ENCODE data around the gene EN1. TPM values are rescaled to one million over a fixed set of nuclear protein-coding genes. Genes with fewer than 3 reads are reported as not detected.

Gene EN1
- total and polyA plus RNA-seq, 8 donors: not detected

DNA sequence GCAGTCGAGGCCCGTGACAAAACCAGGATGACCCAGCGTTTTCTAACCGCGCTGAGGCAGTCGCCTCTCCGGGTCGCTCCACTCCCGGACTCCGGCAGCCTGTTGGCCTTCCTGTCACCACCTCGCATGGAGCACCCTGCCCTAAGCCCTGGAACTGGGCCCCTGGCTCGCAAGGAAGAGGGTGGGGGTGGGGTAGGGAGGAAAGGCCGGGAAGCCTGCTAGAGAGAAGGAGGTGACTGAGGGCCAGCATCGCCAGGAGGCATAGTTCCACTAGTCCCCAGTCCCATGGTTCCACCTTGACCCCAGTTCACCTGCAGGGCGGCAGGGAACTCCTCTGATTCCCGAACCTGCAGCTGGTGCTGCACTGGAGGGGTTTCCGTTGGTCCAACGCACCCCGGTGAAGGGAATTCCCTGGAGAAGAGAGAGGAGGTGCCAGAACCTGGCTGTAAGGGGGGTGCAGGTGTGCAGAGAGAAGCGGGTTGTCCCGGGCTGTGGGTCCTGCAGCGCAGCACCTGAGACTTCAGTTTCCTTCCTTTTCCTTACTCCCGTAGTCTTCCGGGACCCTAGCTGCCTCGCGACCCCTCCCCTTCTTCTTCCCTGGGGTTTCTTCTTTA, 11.8 kb upstream of the EN1 start:
- ATAC-seq (no peak), DNase-seq (no peak)
- intact Hi-C loops (cut with DNase I): loop anchor here in 1 of 2 donors (5.0 kb wide), 2 partner anchors 317 to 637 kb away; no protein-coding TSS in a partner anchor
- Histone ChIP-seq H3K4me1 (peaks cover 8 to 13% of the 10 kb centered on the region in 2 donors), H3K4me3 (no peak overlapping the region), H3K36me3 (no peaks in the 10 kb centered on the region), H3K27me3 (peaks cover 76 to 100% of the 10 kb centered on the region in 2 donors), H3K9me3 (no peaks in the 10 kb centered on the region), H3K27ac (no peak overlapping the region)
- TF ChIP-seq, protein P1, sequence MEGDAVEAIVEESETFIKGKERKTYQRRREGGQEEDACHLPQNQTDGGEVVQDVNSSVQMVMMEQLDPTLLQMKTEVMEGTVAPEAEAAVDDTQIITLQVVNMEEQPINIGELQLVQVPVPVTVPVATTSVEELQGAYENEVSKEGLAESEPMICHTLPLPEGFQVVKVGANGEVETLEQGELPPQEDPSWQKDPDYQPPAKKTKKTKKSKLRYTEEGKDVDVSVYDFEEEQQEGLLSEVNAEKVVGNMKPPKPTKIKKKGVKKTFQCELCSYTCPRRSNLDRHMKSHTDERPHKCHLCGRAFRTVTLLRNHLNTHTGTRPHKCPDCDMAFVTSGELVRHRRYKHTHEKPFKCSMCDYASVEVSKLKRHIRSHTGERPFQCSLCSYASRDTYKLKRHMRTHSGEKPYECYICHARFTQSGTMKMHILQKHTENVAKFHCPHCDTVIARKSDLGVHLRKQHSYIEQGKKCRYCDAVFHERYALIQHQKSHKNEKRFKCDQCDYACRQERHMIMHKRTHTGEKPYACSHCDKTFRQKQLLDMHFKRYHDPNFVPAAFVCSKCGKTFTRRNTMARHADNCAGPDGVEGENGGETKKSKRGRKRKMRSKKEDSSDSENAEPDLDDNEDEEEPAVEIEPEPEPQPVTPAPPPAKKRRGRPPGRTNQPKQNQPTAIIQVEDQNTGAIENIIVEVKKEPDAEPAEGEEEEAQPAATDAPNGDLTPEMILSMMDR (IDR thresholded peaks at IDR 0.05): no peak

DNA sequence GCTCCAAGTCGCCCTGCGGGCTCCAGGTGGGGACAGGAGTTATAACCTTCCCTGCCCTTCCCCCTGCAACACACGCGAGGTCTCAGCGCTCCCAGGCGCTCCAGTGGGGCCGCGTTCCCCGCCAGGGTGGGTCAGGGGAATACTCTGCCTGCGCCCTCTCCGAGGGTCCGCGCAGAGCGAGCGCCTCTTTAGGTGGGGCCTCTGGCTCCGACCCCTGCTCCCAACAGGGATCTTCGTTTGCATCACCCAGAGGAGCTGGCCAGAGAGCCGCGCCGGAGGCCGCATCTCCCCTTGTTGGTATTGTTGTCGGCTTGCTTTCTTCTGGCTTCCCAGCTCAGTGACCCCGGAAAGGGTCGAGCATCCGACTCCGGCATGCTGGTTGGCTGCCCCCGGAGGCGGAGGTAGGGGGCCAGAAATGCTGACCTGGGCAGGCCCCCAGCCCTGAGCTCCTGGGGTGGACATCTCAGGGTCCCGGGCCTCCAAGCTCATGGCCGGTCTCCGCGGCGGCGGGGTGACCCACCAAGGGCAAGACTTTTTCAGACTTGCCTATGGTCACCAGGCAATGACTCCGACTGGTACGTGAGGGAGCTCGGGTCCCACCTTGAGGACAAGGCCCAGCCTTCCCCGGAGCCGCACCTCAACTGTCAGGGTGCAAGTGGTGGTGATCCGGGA, 11.2 kb upstream of the EN1 start:
- DNase-seq (no peak), ATAC-seq (no peak)
- TF ChIP-seq, protein P1 (IDR thresholded peaks at IDR 0.05): no peak
- no peaks in the 10 kb centered on the region for H3K9me3 ChIP-seq
- peaks cover 77 to 100% of the 10 kb centered on the region in 2 donors for H3K27me3 ChIP-seq
- H3K27ac ChIP-seq: no peak overlapping the region
- no peak overlapping the region for H3K4me3 ChIP-seq
- intact Hi-C loops (cut with DNase I): loop anchor here in 1 of 2 donors (5.0 kb wide), 2 partner anchors 316 to 636 kb away; no protein-coding TSS in a partner anchor
- peaks cover 8 to 13% of the 10 kb centered on the region in 2 donors for H3K4me1 ChIP-seq
- no peaks in the 10 kb centered on the region for H3K36me3 ChIP-seq

DNA sequence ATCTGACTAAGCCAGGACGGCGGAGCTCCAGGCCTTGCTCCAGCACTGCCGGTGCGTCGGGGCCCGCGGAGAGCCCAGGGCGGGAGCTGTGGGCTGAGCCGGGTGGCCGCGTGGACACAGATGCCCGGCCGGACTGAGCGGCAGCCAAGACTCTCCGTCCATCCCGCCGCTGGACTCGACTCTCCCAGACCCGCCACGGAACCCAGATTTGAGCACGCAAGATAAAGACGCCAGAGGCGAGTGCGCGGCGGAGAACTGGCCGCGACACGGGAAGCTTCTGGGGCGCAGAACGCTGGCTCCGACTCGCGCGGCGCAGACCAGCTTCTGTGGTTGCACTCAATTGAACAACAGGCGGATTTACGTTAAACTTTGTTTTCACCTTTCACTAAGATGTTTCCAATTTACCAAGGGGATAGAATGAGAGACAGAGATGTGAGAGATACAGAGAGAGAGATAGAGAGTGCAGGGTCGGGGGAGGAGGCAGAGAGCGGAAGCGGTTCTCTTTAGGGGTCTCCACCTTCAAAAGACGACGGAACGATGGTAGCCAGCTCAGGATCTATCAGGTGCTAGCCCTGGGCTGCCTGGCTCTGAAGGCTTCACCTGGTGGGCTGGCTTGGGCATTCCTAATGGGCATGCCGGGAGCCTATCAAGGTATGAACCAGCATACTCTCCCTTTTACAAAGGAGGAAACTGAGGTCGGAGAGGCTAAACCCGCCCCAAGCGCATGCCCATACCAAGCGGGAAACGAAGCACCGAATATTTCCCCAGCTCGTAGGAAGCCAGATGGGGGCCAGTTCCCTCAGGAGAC, 10.4 kb upstream of the EN1 start:
- ATAC-seq (no peak), DNase-seq (no peak)
- TF ChIP-seq, protein P1 (IDR thresholded peaks at IDR 0.05): no peak

DNA sequence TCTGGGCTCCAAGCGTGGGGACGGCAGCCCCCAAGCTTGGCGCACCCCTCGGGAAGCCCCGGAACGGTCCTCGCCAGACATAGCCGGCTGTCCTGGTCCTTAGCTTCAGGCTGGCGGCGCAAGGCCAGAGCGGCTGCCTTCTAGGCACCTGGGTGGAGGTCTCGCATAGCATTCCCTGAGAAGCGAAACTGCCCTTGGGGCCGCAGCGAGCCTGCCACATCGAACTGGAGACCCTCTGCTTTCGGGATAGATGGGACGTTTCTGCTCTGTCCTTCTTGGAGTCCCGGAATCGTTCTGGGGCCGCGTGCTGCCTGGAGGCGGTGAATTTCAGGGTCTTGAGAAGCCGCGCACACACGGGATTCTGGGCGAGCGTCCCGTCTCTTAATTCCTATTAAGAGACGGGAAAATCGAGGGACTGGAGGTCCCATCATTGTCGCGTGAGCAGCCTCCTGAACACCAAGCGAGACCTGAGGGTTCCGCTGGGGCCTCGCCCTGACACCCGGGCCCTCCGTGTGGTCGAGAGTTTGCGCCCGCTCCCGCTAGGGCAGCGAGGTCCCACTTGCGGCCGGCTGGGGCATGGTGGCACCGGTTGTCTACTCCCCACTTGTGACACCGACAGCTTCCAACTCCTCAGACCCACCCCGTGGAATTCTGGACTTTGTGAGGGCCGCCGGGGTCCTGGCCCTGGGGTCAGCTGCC, 9.7 kb upstream of the EN1 start:
- ATAC-seq (no peak), DNase-seq (no peak)
- Histone ChIP-seq H3K4me1 (peaks cover 8 to 17% of the 10 kb centered on the region in 2 donors), H3K9me3 (no peaks in the 10 kb centered on the region), H3K36me3 (no peaks in the 10 kb centered on the region), H3K4me3 (no peak overlapping the region), H3K27ac (no peak overlapping the region), H3K27me3 (peaks cover 91 to 100% of the 10 kb centered on the region in 2 donors)
- TF ChIP-seq, protein P1 (IDR thresholded peaks at IDR 0.05): no peak
- intact Hi-C loops (cut with DNase I): loop anchor here in 1 of 2 donors (5.0 kb wide), 2 partner anchors 315 to 635 kb away; no protein-coding TSS in a partner anchor

More for the DNA sequence above, 10.4 kb upstream of the EN1 start:
- Histone ChIP-seq H3K27me3 (peaks cover 83 to 100% of the 10 kb centered on the region in 2 donors), H3K36me3 (no peaks in the 10 kb centered on the region), H3K9me3 (no peaks in the 10 kb centered on the region), H3K4me1 (peaks cover 8 to 13% of the 10 kb centered on the region in 2 donors), H3K4me3 (no peak overlapping the region), H3K27ac (no peak overlapping the region)
- intact Hi-C loops (cut with DNase I): loop anchor here in 1 of 2 donors (5.0 kb wide), 2 partner anchors 316 to 636 kb away; no protein-coding TSS in a partner anchor

Measured in left lung (tissue), 10 donors.